Kidney (tissue), 14 donors: Measurements from ENCODE around the gene OSBPL2. TPM values are rescaled to one million over a fixed set of nuclear protein-coding genes. Genes with fewer than 3 reads are reported as not detected.

Experiments used
- DNase-seq, 5 donors: peaks; one replicate each; pipeline ENCODE4 v3.0.0-alpha.2; 2013 to 2020
- FAIRE-seq: peaks from 2 replicates; lab custom pipeline; 2012; peaks lifted over from hg19 to GRCh38; lab: Jason Lieb, UNC
- H3K27ac ChIP-seq, 2 donors: one replicate each; pipeline ENCODE4 v1.7.0; 2013; ENCODE audit warnings: low read depth in 2 of 2, low read length in 2 of 2, inconsistent platforms in 1 of 2
- H3K27me3 ChIP-seq: one replicate; pipeline ENCODE4 v1.7.1; 2013; ENCODE audit warnings: low read length, inconsistent platforms; ENCODE audit not compliant: control insufficient read depth, insufficient read depth
- H3K36me3 ChIP-seq, 3 donors: one replicate each; pipeline versions ENCODE4 v1.7.0 to v1.7.1; 2013; ENCODE audit warnings: low read length in 3 of 3, control low read depth in 1 of 3, inconsistent platforms in 1 of 3; ENCODE audit not compliant: insufficient read depth in 3 of 3, control insufficient read depth in 2 of 3
- H3K4me1 ChIP-seq, 3 donors: one replicate each; pipeline versions ENCODE4 v1.7.0 to v1.7.1; 2013; ENCODE audit warnings: low read length in 3 of 3, inconsistent platforms in 1 of 3, low read depth in 1 of 3; ENCODE audit not compliant: control insufficient read depth in 2 of 3, insufficient read depth in 2 of 3
- H3K4me3 ChIP-seq, 3 donors: one replicate each; pipeline versions ENCODE4 v1.7.0 to v1.8.1; 2013; ENCODE audit warnings: low read length in 3 of 3, control low read depth in 1 of 3, inconsistent platforms in 1 of 3
- H3K9ac ChIP-seq, 3 donors: one replicate each; pipeline versions ENCODE4 v1.7.0 to v1.7.1; 2013; ENCODE audit warnings: low read length in 3 of 3, control low read depth in 1 of 3, inconsistent platforms in 1 of 3
- H3K9me3 ChIP-seq, 3 donors: one replicate each; pipeline versions ENCODE4 v1.7.0 to v1.7.1; 2013; ENCODE audit warnings: low read length in 3 of 3, control low read depth in 1 of 3, inconsistent platforms in 1 of 3; ENCODE audit not compliant: control insufficient read depth in 2 of 3, insufficient read depth in 1 of 3
- intact Hi-C: fragments of 100-400 bp; cut with DNase I; formaldehyde crosslinking; loops from one replicate; pipeline ENCODE4 v1.11.1; 2022
- polyA plus RNA-seq: library from polyadenylated mRNA; stranded (reverse); fragments of 350-450 nt; fragmentation: Illumina TruSeq; extraction: RNeasy Lipid Tissue Mini Kit (QIAGEN cat#74804); gene quantifications from one replicate; pipeline ENCODE4 v1.2.3, GENCODE V29; 2014; ENCODE audit warnings: low read depth, low replicate concordance; ENCODE audit not compliant: insufficient read depth
- total RNA-seq: library from RNA; stranded (reverse); fragmentation: NEBNext Ultra II Directional; extraction: Animal tissue kit (Norgen Biotek cat#: 25700); gene quantifications from one replicate; pipeline ENCODE4 v1.2.1, GENCODE V29; 2021
- TF ChIP-seq, protein P1 (sequence below): IDR thresholded peaks from 3 replicates; pipeline ENCODE4 v1.5.1; 2012; ENCODE audit warnings: mild to moderate bottlenecking, moderate library complexity, borderline replicate concordance; ENCODE audit not compliant: insufficient read depth; ENCODE audit errors: extremely low read depth
- donor health status: control.
- donor health status: control.
- donor health status: control.
- donor health status: control.
- donor health status: control.
- donor health status: DM: yes; HTN: yes; CAD: no.
- donor health status: Normal renal cell carcinoma (clear cell type).

OSBPL2 gene
- total and polyA plus RNA-seq, 2 donors from 2014 or later: 20.4 to 57.1 TPM

DNA sequence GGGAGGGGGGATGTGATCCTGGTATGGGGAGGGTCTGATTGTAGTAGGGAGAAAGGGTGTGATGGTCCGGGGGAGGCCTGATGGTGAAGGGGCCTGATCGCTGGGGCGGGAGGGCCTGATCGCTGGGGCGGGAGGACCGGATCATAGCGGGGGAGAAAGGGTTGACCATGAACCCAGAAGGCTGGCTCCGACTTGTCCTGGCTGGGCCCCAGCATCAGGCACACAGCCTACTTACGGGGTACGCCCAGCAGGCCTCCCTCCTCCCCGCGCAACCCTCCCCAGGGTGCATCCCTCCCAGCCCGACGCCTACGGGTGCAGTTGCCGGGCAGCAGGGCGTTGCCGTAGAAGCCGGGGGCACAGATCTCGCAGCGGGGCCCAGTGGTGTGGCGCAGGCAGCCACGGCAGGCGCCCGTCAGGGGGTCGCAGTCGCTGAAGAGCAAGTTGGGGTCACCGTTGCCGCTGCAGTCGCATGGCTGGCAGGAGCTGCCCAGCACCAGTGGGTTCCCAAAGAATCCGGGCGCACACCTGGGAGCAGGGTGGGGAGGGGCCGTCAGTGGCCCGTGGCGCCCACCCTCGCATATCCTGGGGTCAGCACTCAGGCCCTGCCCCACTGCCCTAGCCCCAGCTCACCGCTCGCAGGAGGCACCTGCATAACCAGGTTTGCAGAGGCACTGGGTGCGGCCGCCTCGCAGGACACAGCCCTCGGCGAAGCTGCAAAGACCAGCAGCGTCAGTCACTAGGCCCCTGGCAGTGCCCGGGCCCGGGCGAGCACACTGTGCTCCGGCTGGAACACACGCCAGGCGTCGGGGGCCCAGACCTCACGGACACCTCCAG lies 85.0 kb downstream of the OSBPL2 start:
- TF ChIP-seq, protein P1, sequence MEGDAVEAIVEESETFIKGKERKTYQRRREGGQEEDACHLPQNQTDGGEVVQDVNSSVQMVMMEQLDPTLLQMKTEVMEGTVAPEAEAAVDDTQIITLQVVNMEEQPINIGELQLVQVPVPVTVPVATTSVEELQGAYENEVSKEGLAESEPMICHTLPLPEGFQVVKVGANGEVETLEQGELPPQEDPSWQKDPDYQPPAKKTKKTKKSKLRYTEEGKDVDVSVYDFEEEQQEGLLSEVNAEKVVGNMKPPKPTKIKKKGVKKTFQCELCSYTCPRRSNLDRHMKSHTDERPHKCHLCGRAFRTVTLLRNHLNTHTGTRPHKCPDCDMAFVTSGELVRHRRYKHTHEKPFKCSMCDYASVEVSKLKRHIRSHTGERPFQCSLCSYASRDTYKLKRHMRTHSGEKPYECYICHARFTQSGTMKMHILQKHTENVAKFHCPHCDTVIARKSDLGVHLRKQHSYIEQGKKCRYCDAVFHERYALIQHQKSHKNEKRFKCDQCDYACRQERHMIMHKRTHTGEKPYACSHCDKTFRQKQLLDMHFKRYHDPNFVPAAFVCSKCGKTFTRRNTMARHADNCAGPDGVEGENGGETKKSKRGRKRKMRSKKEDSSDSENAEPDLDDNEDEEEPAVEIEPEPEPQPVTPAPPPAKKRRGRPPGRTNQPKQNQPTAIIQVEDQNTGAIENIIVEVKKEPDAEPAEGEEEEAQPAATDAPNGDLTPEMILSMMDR: no peak
- Histone ChIP-seq H3K36me3 (peaks cover 0 to 33% (median 14%) of the 10 kb centered on the region in 3 donors), H3K4me3 (no peak overlapping the region), H3K27ac (no peak overlapping the region), H3K4me1 (no peaks in the 10 kb centered on the region), H3K9ac (no peak overlapping the region), H3K27me3 (no peaks in the 10 kb centered on the region), H3K9me3 (no peaks in the 10 kb centered on the region)
- intact Hi-C loops: no loop called here
- DNase-seq: no peak
- FAIRE-seq: no peak

DNA sequence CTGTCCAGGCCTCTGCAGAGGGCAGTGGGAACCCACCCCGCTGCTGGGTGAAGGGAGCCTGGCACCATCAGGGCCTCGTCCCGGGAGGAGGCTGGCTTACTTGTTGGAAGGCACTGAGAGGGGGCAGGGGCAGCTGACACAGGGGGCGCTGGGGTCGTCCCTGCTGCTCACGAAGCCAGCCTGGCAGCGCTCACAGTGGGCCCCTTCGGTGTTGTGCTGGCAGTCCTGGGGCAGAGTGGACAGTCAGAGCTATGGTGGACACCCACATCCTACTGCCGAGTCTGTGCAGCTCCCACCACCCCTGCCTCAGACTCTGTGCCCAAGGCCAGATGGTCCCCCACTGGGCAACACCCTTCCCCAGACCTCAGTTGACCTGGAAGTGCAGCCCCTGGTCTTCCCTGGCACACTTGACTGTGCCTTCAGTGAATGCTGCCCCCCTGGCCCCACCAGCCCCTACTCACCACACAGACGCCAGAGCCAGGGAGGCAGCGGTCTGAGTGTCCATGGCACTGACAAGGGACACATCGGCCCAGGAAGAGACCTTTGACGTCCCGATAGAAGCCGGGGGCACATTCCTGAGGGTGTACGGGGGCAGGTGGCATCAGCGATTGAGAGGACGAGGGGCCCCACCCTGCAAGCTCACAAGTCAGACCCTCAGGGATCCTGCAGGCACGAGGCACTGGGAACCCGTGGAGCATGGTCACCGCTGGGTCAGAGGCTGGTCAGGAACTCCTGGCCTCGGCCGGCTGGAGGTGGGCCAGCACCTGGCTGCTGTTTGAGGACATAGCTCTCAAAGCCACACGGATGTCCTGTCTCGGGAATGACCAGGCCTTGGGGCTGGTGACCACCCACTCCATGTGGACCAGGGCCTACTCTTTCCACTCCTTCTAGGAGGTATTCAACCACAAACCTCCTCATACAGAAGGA lies 85.9 kb downstream of the OSBPL2 start:
- Histone ChIP-seq H3K4me1 (no peaks in the 10 kb centered on the region), H3K9ac (no peak overlapping the region), H3K27me3 (no peaks in the 10 kb centered on the region), H3K27ac (no peak overlapping the region), H3K4me3 (no peak overlapping the region), H3K9me3 (no peaks in the 10 kb centered on the region), H3K36me3 (peaks cover 0 to 33% (median 14%) of the 10 kb centered on the region in 3 donors)
- FAIRE-seq (no peak), DNase-seq (no peak)
- TF ChIP-seq, protein P1: no peak
- intact Hi-C loops: no loop called here

DNA sequence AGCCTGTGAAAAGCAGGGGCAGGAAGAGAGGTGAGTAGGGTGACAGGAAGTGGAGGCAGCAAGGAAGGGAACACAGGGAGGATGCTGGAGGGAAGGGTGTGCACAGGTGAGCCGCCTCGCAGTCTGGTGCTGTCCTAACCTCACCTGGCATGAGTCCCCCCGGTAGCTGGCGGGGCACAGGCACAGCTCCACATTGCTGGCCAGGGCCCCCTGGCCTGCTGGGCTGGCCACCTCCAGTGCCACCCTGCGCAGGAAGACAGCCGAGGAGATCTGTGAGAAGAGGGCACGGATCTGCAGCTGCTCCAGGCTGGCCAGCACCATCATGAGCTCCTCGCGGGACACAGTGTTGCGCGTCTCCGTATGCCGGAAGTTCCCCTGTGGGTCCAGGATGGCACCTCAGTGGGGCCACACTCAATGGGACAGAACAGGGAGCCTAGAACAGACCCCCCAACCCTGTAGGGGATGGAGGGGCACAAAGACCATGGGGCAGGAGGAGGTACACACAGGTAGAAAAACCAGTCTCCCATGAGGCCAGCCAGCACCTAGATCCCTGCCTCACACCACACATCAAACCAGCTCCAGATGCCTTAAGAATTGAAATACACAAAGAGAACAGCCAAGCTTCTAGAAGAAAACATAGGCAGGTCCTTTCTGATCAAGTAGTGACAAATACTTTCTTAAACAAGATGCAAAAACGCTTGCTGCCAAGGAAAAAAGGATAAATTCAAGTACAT lies 87.0 kb downstream of the OSBPL2 start:
- DNase-seq (no peak), FAIRE-seq (no peak)
- TF ChIP-seq, protein P1: no peak
- intact Hi-C loops: no loop called here
- H3K4me1 ChIP-seq: no peaks in the 10 kb centered on the region
- H3K9me3 ChIP-seq: no peaks in the 10 kb centered on the region
- peaks cover 0 to 36% (median 18%) of the 10 kb centered on the region in 3 donors for H3K36me3 ChIP-seq
- no peaks in the 10 kb centered on the region for H3K27me3 ChIP-seq
- H3K4me3 ChIP-seq: no peak overlapping the region
- H3K9ac ChIP-seq: no peak overlapping the region
- H3K27ac ChIP-seq: no peak overlapping the region
